HCT116 (cell line): ENCODE data around the gene NR1H4.

Experiments used
- ATF3 ChIP-seq: IDR thresholded peaks from 2 replicates; pipeline ENCODE4 v1.6.1; 2012
- MAX ChIP-seq: IDR thresholded peaks from 2 replicates; pipeline ENCODE4 v1.6.1; 2012
- POLR2A ChIP-seq: IDR thresholded peaks from 2 replicates; pipeline ENCODE4 v1.7.0; 2011; ENCODE audit warnings: borderline replicate concordance; ENCODE audit not compliant: insufficient read depth, insufficient read length; ENCODE audit errors: extremely low read depth
- TF ChIP-seq, protein P1 (sequence below), 3 experiments: fragments of 200-600 bp in 1 of 3; sonication (generic) in 1 of 3; IDR thresholded peaks in 2 of 3; conservative IDR thresholded peaks in 1 of 3; 2 replicates each; pipeline ENCODE4 v1.5.1; 2012 to 2017; ENCODE audit warnings: low read depth in 2 of 3, low read length in 2 of 3, antibody characterized with exemption in 1 of 3, borderline replicate concordance in 1 of 3, control low read depth in 1 of 3, mild to moderate bottlenecking in 1 of 3, mixed read lengths in 1 of 3, mixed run types in 1 of 3, moderate library complexity in 1 of 3; ENCODE audit not compliant: insufficient read depth in 1 of 3
- TF ChIP-seq, protein P2 (sequence below): IDR thresholded peaks from 2 replicates; pipeline ENCODE4 v1.6.1; 2011; ENCODE audit warnings: mild to moderate bottlenecking, low read length, moderate library complexity; ENCODE audit not compliant: insufficient replicate concordance; ENCODE audit errors: extremely low read depth

GRCh38 chr12:100572184-100572583 is 98.5 kb downstream of the NR1H4 start:
- TF ChIP-seq, protein P1, sequence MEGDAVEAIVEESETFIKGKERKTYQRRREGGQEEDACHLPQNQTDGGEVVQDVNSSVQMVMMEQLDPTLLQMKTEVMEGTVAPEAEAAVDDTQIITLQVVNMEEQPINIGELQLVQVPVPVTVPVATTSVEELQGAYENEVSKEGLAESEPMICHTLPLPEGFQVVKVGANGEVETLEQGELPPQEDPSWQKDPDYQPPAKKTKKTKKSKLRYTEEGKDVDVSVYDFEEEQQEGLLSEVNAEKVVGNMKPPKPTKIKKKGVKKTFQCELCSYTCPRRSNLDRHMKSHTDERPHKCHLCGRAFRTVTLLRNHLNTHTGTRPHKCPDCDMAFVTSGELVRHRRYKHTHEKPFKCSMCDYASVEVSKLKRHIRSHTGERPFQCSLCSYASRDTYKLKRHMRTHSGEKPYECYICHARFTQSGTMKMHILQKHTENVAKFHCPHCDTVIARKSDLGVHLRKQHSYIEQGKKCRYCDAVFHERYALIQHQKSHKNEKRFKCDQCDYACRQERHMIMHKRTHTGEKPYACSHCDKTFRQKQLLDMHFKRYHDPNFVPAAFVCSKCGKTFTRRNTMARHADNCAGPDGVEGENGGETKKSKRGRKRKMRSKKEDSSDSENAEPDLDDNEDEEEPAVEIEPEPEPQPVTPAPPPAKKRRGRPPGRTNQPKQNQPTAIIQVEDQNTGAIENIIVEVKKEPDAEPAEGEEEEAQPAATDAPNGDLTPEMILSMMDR (IDR thresholded peaks at IDR 0.05 in 2 of 3, conservative IDR thresholded peaks at IDR 0.05 in 1 of 3; ENCODE audit: borderline replicate concordance in 1 of 3, insufficient read depth in 1 of 3, low read depth in 2 of 3, low read length in 2 of 3) = no peak
- TF ChIP-seq POLR2A = no peak
- TF ChIP-seq, protein P2, sequence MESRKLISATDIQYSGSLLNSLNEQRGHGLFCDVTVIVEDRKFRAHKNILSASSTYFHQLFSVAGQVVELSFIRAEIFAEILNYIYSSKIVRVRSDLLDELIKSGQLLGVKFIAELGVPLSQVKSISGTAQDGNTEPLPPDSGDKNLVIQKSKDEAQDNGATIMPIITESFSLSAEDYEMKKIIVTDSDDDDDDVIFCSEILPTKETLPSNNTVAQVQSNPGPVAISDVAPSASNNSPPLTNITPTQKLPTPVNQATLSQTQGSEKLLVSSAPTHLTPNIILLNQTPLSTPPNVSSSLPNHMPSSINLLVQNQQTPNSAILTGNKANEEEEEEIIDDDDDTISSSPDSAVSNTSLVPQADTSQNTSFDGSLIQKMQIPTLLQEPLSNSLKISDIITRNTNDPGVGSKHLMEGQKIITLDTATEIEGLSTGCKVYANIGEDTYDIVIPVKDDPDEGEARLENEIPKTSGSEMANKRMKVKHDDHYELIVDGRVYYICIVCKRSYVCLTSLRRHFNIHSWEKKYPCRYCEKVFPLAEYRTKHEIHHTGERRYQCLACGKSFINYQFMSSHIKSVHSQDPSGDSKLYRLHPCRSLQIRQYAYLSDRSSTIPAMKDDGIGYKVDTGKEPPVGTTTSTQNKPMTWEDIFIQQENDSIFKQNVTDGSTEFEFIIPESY = no peak
- TF ChIP-seq MAX = no peak
- no peak for TF ChIP-seq ATF3
